Loucy (cell line): ENCODE results near the gene HNF4A.

Source experiments
- EZH2phosphoT487 ChIP-seq: fragments of 200-600 bp; IDR thresholded peaks from 2 replicates; pipeline ENCODE4 v1.6.1; 2018; ENCODE audit warnings: antibody characterized with exemption, mild to moderate bottlenecking, moderate library complexity, borderline replicate concordance
- TF ChIP-seq, protein P1 (sequence below): fragments of 200-600 bp; sonication (generic); conservative IDR thresholded peaks from 2 replicates; pipeline ENCODE4 v1.5.1; 2014; ENCODE audit warnings: mild to moderate bottlenecking, antibody characterized with exemption, low read length

DNA sequence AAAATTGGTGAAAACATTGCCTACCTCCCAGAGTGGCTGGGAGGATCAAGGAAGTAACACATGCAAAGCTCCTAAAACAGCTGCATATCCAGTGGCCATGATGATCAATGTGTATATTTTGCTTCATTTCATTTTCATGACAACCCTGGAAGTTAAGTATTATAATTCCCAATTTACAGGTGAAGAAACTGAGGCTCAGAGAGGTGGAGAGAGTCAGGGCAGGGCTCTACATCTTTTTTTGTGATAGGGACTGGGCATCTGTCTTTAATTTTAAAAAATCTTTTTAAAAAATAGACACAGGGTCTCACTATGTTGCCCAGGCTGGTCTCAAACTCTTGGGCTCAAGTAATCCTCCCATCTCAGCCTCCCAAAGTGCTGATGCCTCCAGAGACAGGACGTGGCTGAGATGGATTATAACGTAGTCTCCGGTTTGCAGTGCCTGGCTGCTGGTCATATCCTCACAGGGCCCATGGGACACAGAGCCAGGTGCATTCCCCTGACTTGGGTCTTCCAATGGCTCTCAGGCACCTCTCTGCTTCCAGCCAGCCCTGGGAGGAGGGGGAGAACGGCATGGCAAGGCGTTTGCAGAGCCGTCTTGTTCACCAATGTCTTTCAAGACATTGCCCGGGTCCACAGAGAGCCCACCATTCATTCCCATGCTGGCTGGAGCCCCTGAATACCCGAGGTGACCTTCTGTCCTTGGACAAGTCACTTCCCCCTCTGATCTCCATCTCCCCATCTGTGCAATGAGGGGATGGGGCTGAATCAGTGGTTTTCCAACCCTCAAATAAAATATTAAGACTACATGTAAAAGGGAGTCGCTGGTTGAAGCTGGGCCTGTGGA is 38.3 kb downstream of the HNF4A start:
- TF ChIP-seq, protein P1, sequence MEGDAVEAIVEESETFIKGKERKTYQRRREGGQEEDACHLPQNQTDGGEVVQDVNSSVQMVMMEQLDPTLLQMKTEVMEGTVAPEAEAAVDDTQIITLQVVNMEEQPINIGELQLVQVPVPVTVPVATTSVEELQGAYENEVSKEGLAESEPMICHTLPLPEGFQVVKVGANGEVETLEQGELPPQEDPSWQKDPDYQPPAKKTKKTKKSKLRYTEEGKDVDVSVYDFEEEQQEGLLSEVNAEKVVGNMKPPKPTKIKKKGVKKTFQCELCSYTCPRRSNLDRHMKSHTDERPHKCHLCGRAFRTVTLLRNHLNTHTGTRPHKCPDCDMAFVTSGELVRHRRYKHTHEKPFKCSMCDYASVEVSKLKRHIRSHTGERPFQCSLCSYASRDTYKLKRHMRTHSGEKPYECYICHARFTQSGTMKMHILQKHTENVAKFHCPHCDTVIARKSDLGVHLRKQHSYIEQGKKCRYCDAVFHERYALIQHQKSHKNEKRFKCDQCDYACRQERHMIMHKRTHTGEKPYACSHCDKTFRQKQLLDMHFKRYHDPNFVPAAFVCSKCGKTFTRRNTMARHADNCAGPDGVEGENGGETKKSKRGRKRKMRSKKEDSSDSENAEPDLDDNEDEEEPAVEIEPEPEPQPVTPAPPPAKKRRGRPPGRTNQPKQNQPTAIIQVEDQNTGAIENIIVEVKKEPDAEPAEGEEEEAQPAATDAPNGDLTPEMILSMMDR, result no peak
- TF ChIP-seq EZH2phosphoT487, result no peak
